K562 (cell line): ENCODE results near the gene OR13J1. TPM values are rescaled to one million over a fixed set of nuclear protein-coding genes. Genes with fewer than 3 reads are reported as not detected.

Experiments
- ATAC-seq: fragments of 200-7000 bp; cut with Tn5 transposase; 3 replicates; pipeline ENCODE4 v1.9.1; 2020; ENCODE audit warnings: moderate library complexity
- BruUV-seq: library from RNA; stranded (reverse); fragments of 400-500 nt; replicated peaks from 2 replicates; lab custom pipeline; 2021; lab: Mats Ljungman, UMichigan
- CTCF ChIA-PET: fragments of 300-600 bp; formaldehyde crosslinking; extraction: SDS; loops from one replicate; lab custom pipeline; 2021; ENCODE audit warnings: low intra/inter-chr PET ratio; lab: Yijun Ruan, JAX
- POLR2A ChIA-PET: fragments of 300-600, 350-650 bp; sonication (Branson Sonifier 250); formaldehyde crosslinking; extraction: SDS; loops from one replicate; lab custom pipeline; 2021; ENCODE audit warnings: antibody characterized with exemption, inconsistent platforms; lab: Yijun Ruan, JAX
- DNase-seq, 4 experiments: peaks; one replicate each; pipeline versions ENCODE4 v3.0.0 to v3.0.0-alpha.2; 2011 to 2018; ENCODE audit warnings: low spot score in 3 of 4, mixed read lengths in 3 of 4; ENCODE audit errors: extremely low read depth in 1 of 4
- FAIRE-seq: peaks from 2 replicates; lab custom pipeline; 2011; peaks lifted over from hg19 to GRCh38; lab: Jason Lieb, UNC
- H2AFZ ChIP-seq: 2 replicates; pipeline ENCODE4 v1.6.0; 2011; ENCODE audit warnings: low read depth, low read length, control low read depth, inconsistent platforms
- H3K27ac ChIP-seq: fragments of 200-600 bp; 3 replicates; pipeline ENCODE4 v1.8.0; 2011; ENCODE audit warnings: low read depth, mild to moderate bottlenecking, control low read depth, inconsistent platforms, low read length, moderate library complexity, mixed read lengths; ENCODE audit errors: extremely low read depth
- H3K27me3 ChIP-seq, 2 experiments: fragments of 300-600 bp in 1 of 2; 2 replicates in 1 of 2; 3 replicates in 1 of 2; pipeline versions ENCODE4 v1.6.0 to v1.8.0; 2011; ENCODE audit warnings: inconsistent platforms in 2 of 2, low read length in 2 of 2, mild to moderate bottlenecking in 1 of 2, mixed read lengths in 1 of 2, moderate library complexity in 1 of 2; ENCODE audit not compliant: control insufficient read depth in 2 of 2, insufficient read depth in 2 of 2
- H3K36me3 ChIP-seq: fragments of 300-600 bp; 3 replicates; pipeline ENCODE4 v1.8.0; 2011; ENCODE audit warnings: mild to moderate bottlenecking, low read length, inconsistent platforms; ENCODE audit not compliant: control insufficient read depth, insufficient read depth
- H3K4me1 ChIP-seq, 2 experiments: fragments of 200-600 bp in 1 of 2; replicated peaks in 1 of 2; 2 replicates in 1 of 2; 3 replicates in 1 of 2; pipeline versions ENCODE4 v1.5.1 to v1.8.0; 2011; ENCODE audit warnings: inconsistent platforms in 2 of 2, low read length in 2 of 2, mild to moderate bottlenecking in 1 of 2, mixed read lengths in 1 of 2, moderate library complexity in 1 of 2; ENCODE audit not compliant: control insufficient read depth in 2 of 2, insufficient read depth in 2 of 2
- H3K4me2 ChIP-seq: 2 replicates; pipeline ENCODE4 v1.6.1; 2011; ENCODE audit warnings: low read length, control low read depth, inconsistent platforms, mixed read lengths; ENCODE audit not compliant: insufficient read depth
- H3K4me3 ChIP-seq: fragments of 200-600 bp; sonication (generic), shearing (Covaris generic); 2 replicates; pipeline ENCODE4 v1.5.1; 2016; ENCODE audit warnings: control low read depth, inconsistent platforms
- H3K79me2 ChIP-seq: fragments of 200-600 bp; 3 replicates; pipeline ENCODE4 v1.8.0; 2011; ENCODE audit warnings: low read length, inconsistent platforms; ENCODE audit not compliant: control insufficient read depth, insufficient read depth
- H3K9ac ChIP-seq, 2 experiments: 2 replicates each; pipeline versions ENCODE4 v1.6.0 to v1.6.1; 2011; ENCODE audit warnings: low read depth in 2 of 2, low read length in 2 of 2, control low read depth in 1 of 2, inconsistent platforms in 1 of 2, mild to moderate bottlenecking in 1 of 2, mixed read lengths in 1 of 2; ENCODE audit not compliant: insufficient read depth in 1 of 2
- H3K9me1 ChIP-seq: one replicate; pipeline ENCODE4 v1.6.0; 2011; ENCODE audit warnings: inconsistent platforms, mild to moderate bottlenecking, low read length, moderate library complexity; ENCODE audit not compliant: control insufficient read depth, insufficient read depth
- H3K9me3 ChIP-seq: replicated peaks from 2 replicates; pipeline ENCODE4 v1.5.1; 2011; ENCODE audit warnings: low read depth, low read length, inconsistent platforms; ENCODE audit not compliant: control insufficient read depth, insufficient read depth
- H4K20me1 ChIP-seq: replicated peaks from 2 replicates; pipeline ENCODE4 v1.6.1; 2011; ENCODE audit warnings: low read length, inconsistent platforms, mixed read lengths; ENCODE audit not compliant: control insufficient read depth, insufficient read depth
- JUND ChIP-seq, 2 experiments: IDR thresholded peaks; 2 replicates in 1 of 2; 3 replicates in 1 of 2; pipeline ENCODE4 v1.6.1; 2011; ENCODE audit warnings: borderline replicate concordance in 2 of 2, low read depth in 2 of 2, low read length in 2 of 2, improper control_type of control experiment in 1 of 2, missing biosample characterization in 1 of 2, missing genetic modification characterization in 1 of 2, missing genetic modification reagents in 1 of 2
- NFIC ChIP-seq: fragments of 450-650 bp; IDR thresholded peaks from 2 replicates; pipeline ENCODE4 v1.6.1; 2017; ENCODE audit warnings: mild to moderate bottlenecking, inconsistent platforms
- SP2 ChIP-seq: IDR thresholded peaks from 2 replicates; pipeline ENCODE4 v1.6.1; 2011; ENCODE audit warnings: mild to moderate bottlenecking, low read depth, low read length, moderate library complexity; ENCODE audit not compliant: poor library complexity, severe bottlenecking; ENCODE audit errors: extremely low read depth
- WGBS: fragments of 100-300 bp; shearing (Covaris generic); methylation state at CpG from one replicate; pipeline ENCODE4 v1.1.6; 2016; ENCODE audit warnings: low coverage, mixed read lengths; ENCODE audit not compliant: insufficient coverage; ENCODE audit errors: missing lambda C conversion rate; 5-methylcytosine and 5-hydroxymethylcytosine counted together
- in situ Hi-C: fragments of 300-500 bp; cut with MboI; formaldehyde crosslinking; loops from 4 replicates; pipeline ENCODE4 v1.15.0; 2018; ENCODE audit warnings: inconsistent platforms, mixed read lengths
- intact Hi-C: fragments of 100-400 bp; cut with micrococcal nuclease; formaldehyde crosslinking; loops from 2 replicates; pipeline ENCODE4 v1.14.2; 2022
- polyA plus RNA-seq, 8 experiments: library from polyadenylated mRNA; depleted of rRNA in 4 of 8; stranded (reverse) in 5 of 8; unstranded in 3 of 8; fragments of >200 nt; fragmentation: Nextera tagmentation in 2 of 8; fragmentation: Illumina TruSeq in 1 of 8; extraction: Ambion mirVana in 2 of 8; extraction: Trizol in 1 of 8; gene quantifications; 2 replicates each; pipeline versions ENCODE4 v1.2.1 to v1.2.3, GENCODE V29; 2011 to 2014; ENCODE audit warnings: inconsistent platforms in 1 of 8, missing spikeins in 1 of 8
- total RNA-seq, 7 experiments: library from RNA; depleted of rRNA in 6 of 7; stranded (reverse); fragments of >200 nt in 6 of 7; fragmentation: Illumina TruSeq in 2 of 7; extraction: Trizol in 2 of 7; gene quantifications; 2 replicates each; pipeline versions ENCODE4 v1.2.1 to v1.2.3, GENCODE V29; 2011 to 2021; ENCODE audit warnings: low replicate concordance in 1 of 7
- TF ChIP-seq, protein P1 (sequence below): fragments of 450-650 bp; IDR thresholded peaks from 2 replicates; pipeline ENCODE4 v1.6.1; 2016; ENCODE audit warnings: mild to moderate bottlenecking

OR13J1 gene
- total and polyA plus RNA-seq, 9 of the 15 experiments (the other 6 are each of a cell fraction or from before 2014, with no cell fraction given), result not detected

DNA sequence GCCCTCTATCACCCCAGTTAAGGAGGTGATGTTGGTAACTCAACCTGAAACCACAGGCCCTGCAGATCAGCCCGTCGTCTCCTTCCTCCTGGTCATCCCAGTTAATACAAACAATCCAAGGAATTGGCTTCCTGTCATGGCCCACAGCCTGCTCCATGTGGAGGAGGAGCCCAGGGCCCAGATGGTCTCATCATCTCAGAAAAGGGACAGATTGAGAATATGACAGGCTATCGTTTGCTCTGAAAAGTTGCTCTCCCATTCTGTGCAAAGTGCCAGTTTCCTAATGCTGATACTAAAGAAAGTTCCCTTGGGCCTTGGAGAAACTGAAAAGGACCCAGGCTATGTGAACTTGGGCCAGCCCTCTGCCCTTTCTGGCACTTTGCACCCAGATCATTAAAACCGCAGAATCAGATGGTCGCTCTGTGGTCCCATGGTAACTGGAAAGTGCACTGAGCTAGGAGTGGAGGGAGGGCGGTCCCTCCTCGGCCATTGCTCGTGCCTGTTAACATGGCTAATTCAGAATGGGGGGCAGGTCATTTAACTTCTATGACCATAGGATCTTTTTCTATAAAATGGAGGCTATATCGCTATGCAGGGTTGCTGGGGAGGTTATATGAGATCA is 38.4 kb upstream of the OR13J1 start (continued):
- TF ChIP-seq SP2, result no peak

DNA sequence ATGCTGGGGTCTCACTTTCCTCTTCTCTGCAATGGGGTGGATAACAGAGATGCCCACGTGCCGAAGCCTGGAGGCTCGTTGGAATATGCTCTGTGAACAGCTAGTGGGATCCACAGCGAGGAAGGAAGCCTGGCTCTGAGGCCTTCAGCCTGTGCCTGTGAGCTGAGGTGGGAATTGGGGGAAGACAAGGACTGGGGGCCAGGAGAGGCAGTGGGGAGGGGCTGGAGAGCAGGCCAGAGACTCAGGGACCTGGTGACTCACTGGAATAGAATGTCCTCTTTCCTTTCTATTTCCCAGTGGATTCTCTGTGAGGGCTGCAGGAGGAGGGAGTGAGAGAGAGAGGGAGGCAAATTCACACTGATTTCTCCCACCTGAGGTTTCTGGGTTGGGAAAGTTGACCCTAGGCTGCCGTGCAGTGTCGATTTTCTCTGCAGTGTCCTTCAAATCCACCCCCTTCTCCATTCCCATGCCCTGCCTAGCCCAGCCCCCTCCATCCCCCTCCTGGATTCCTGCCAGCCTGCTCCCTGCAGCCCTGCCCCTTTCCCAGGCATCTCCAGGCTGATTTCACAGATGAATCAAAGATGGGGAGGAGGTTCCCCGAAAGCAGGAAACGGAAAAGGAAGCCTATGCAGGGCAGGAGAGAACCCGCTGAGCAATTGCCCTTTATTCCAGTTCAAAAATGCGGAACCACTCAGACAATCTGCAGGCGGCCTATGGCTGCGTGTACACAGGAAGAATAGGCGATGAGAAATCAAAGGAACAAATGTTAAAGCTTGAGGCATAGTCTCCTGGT is 37.7 kb upstream of the OR13J1 start:
- in situ Hi-C loops, result no loop called here
- peak overlapping the region in 1 of 2 experiments; percentile 58; a peak in 1 of 4 replicates for H3K9ac ChIP-seq
- BruUV-seq, result no TSS peak

More for the DNA sequence above, 37.7 kb upstream of the OR13J1 start:
- no peak overlapping the region for H3K27ac ChIP-seq
- peaks cover 7 to 45% of the 10 kb centered on the region in 2 experiments; a peak in 4 of 5 replicates for H3K4me1 ChIP-seq
- no peaks in the 10 kb centered on the region for H3K27me3 ChIP-seq
- no peaks in the 10 kb centered on the region for H3K9me3 ChIP-seq
- no peaks in the 10 kb centered on the region for H4K20me1 ChIP-seq
- intact Hi-C loops, result no loop called here
- TF ChIP-seq NFIC, result peak; percentile 64
- TF ChIP-seq, protein P1, sequence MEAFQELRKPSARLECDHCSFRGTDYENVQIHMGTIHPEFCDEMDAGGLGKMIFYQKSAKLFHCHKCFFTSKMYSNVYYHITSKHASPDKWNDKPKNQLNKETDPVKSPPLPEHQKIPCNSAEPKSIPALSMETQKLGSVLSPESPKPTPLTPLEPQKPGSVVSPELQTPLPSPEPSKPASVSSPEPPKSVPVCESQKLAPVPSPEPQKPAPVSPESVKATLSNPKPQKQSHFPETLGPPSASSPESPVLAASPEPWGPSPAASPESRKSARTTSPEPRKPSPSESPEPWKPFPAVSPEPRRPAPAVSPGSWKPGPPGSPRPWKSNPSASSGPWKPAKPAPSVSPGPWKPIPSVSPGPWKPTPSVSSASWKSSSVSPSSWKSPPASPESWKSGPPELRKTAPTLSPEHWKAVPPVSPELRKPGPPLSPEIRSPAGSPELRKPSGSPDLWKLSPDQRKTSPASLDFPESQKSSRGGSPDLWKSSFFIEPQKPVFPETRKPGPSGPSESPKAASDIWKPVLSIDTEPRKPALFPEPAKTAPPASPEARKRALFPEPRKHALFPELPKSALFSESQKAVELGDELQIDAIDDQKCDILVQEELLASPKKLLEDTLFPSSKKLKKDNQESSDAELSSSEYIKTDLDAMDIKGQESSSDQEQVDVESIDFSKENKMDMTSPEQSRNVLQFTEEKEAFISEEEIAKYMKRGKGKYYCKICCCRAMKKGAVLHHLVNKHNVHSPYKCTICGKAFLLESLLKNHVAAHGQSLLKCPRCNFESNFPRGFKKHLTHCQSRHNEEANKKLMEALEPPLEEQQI, result no peak
- TF ChIP-seq JUND (IDR thresholded peaks at IDR 0.05; ENCODE audit: borderline replicate concordance, low read depth, low read length), result peak; percentile 31; the same call in 1 of the 2 replicates
- TF ChIP-seq JUND (tag; IDR thresholded peaks at IDR 0.05; ENCODE audit: borderline replicate concordance, low read depth, low read length), result no peak
- TF ChIP-seq, all 486 proteins: peak for 2
- DNase-seq (peak in 1 of 4 experiments; percentile 24), FAIRE-seq (no peak), ATAC-seq (no peak)
- Histone ChIP-seq H3K36me3 (no peaks in the 10 kb centered on the region), H3K9me1 (no peaks in the 10 kb centered on the region), H2AFZ (no peak overlapping the region), H3K79me2 (no peaks in the 10 kb centered on the region), H3K4me2 (no peak overlapping the region), H3K4me3 (no peak overlapping the region)
- 43% methylated on average over 7 of the region's 13 CpGs for WGBS
- POLR2A ChIA-PET, result interaction anchor here (0.9 kb wide), 1 partner anchor 176 kb away, joined by 4 read pairs; the partner anchor contains the start of genes CREB3 and TLN1
- CTCF ChIA-PET, result no interaction called here
